Lower leg skin (tissue), 3 donors: ENCODE data around the gene CIAO2A.

ENCODE experiments used
- CTCF ChIP-seq, 3 donors: fragments of 450-650 bp; IDR thresholded peaks; one replicate each; pipeline ENCODE4 v1.5.1; 2016; ENCODE audit warnings: antibody characterized with exemption in 3 of 3, mild to moderate bottlenecking in 3 of 3, moderate library complexity in 2 of 3
- POLR2A ChIP-seq, 2 donors: fragments of 450-650 bp; IDR thresholded peaks; one replicate each; pipeline ENCODE4 v1.6.1; 2016 to 2017; ENCODE audit warnings: antibody characterized with exemption in 2 of 2, mild to moderate bottlenecking in 1 of 2, moderate library complexity in 1 of 2

- TF ChIP-seq CTCF (IDR thresholded peaks at IDR 0.05) (no peak), POLR2A (IDR thresholded peaks at IDR 0.05) (no peak)
Observed at GRCh38 chr15:64136347-64136746, 42.7 kb upstream of the CIAO2A start.
